GM12872 (cell line): ENCODE results near the gene RPL35.

Source experiments
- TF ChIP-seq, protein P1 (sequence below): IDR thresholded peaks from 3 replicates; pipeline ENCODE4 v1.5.1; 2011; ENCODE audit warnings: low read depth, mild to moderate bottlenecking, low read length, moderate library complexity; ENCODE audit not compliant: insufficient read depth

Gene RPL35

GRCh38 chr9:124849801-124850200, 12.0 kb downstream of the RPL35 start:
- TF ChIP-seq, protein P1, sequence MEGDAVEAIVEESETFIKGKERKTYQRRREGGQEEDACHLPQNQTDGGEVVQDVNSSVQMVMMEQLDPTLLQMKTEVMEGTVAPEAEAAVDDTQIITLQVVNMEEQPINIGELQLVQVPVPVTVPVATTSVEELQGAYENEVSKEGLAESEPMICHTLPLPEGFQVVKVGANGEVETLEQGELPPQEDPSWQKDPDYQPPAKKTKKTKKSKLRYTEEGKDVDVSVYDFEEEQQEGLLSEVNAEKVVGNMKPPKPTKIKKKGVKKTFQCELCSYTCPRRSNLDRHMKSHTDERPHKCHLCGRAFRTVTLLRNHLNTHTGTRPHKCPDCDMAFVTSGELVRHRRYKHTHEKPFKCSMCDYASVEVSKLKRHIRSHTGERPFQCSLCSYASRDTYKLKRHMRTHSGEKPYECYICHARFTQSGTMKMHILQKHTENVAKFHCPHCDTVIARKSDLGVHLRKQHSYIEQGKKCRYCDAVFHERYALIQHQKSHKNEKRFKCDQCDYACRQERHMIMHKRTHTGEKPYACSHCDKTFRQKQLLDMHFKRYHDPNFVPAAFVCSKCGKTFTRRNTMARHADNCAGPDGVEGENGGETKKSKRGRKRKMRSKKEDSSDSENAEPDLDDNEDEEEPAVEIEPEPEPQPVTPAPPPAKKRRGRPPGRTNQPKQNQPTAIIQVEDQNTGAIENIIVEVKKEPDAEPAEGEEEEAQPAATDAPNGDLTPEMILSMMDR: no peak

DNA sequence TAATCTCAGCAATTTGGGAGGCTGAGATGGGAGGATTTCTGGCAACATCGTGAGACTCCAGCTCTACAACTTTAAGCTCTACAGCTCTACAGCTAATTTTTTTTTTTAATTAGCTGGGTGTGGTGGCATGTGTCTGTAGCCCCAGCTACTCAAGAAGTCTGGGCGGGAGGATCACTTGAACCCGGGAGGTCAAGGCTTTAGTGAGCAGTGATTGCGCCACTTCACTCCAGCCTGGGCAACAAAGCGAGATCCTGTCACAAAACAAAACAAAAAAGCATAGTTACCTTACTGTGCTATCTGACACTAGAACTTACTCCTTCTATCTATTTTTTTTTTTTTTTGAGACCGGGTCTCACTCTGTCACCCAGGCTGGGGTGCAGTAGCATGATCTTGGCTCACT, 14.8 kb downstream of the RPL35 start:
- TF ChIP-seq, protein P1: no peak

DNA sequence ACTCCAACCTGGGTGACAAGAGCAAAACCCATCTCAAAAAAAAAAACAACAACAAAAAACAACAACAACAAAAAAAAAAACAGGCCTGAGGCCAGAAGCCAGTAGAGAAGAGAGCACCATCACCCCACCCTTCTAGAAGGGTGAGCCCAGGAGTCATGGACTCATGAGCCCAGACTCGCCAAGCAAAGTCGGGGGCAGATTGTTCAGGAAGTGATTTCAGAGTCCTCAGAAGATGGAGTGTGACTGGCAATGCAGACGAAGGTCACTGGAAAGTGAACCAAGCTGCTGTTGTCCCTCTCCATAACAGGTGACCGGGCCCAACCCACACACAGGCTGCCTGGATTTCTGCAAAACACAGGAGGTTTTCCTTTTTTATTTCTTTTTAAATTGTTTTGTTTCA, 17.5 kb downstream of the RPL35 start:
- TF ChIP-seq, protein P1: no peak

DNA sequence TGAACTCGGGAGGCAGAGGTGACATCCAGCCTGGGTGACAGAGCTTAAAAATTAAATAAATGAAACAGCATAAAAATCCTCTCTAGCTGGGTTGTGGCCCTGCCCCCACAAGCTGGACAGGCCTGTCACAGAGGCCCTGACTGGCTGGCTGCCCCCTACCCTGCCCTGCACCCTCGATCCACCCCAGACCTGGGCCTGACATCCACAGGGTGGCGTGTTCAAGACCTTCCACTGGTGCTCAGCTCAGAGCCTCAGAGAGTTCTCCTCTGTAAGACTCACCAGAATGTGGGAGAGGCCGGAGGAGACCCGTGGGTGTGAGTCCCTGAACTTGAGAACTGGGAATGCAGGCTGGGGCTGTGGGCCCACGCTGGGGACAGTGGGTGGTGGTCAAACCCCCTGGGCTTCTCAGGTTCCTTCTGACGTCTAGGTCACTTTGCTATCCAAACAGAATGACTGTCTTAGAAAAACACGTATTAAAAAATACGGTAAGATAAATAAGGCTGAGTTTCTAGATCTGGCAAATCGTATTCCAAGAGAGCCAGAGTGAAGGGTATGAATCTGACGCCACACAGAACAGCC, 18.2 kb downstream of the RPL35 start:
- TF ChIP-seq, protein P1: no peak

DNA sequence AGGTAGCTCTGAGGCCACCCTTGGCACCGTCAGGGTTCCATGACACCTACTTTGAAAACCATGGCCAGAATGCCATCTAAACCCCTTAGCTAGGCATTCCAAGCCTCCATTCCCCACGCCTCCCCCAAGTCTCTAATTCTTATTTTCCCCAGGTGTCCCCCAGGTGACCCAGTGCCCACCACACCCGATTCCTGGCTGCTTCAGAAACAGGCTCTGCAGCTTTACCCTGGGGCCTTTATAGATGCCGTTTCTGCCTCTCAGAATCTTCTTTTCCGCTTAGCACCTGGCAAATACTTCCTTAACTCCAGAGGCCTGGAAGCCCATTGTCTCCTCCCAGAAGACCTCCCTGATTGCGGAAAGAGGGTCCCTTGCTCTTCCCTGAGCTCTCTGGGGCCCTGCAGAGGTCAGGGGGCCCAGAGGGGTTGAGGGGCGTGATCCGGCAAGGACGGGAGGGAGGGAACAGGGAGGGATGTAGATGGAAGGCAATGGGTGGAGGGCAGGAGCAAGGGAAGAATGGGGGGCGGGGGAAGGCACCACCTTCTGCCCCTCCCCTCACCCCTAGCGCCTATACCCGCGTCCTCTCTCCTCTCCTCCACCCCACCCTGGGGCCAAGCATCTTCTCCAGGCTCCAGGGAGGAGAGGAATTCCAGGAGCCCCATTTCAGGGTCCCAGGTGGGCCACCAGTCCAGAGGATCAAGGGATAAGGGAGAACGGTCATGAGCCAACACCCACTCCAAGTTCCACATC, 20.5 kb downstream of the RPL35 start:
- TF ChIP-seq, protein P1: no peak

GRCh38 chr9:124840300-124840833, 21.4 kb downstream of the RPL35 start:
- TF ChIP-seq, protein P1: peak; percentile 48; the same call in 2 of the 3 replicates

DNA sequence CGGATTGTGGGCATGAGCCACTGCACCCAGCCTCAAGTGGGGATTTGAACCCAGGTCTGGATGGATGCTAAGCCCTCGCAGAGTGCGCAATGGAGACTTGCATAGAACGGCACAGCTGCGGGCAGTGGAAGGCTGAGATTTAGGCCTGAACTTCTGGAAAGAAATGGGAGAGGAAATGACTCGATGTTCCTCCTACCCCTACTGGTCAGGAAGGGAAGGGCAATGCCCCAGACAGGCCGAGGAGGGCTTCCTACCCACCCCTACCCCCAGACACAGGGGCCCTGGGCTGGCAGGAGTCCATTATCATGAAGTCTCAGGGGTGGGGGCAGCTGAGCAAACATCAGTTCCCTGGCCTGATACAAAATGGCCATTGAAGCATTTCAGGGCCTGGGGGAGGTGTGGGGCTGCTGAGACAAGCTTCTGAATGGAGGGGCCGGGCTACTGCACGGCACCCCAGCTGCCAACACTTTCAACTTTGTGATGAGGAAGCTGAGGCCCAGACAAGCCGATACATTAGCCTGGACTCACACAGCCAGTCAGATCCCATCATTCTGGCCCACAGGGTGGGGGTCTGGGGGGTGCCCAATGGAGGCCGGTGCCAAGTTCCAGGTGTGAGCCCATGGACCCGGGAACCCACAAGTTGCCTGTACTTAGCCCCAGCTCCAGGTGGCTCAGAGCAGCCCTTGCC, 22.0 kb downstream of the RPL35 start:
- TF ChIP-seq, protein P1: peak; percentile 62
